PC-9 (cell line): Measurements from ENCODE around the gene MRPL54.

Experiments used
- EZH2 ChIP-seq: fragments of 200-600 bp; sonication (generic); IDR thresholded peaks from 2 replicates; pipeline ENCODE4 v1.8.0; 2017; ENCODE audit warnings: antibody characterized with exemption, low read depth
- TF ChIP-seq, protein P1 (sequence below): fragments of 200-600 bp; sonication (generic); conservative IDR thresholded peaks from 2 replicates; pipeline ENCODE4 v1.6.1; 2017; ENCODE audit warnings: mixed run types, antibody characterized with exemption, mild to moderate bottlenecking, moderate library complexity

GRCh38 chr19:3759482-3760254, 2.8 kb upstream of the MRPL54 start:
- TF ChIP-seq, protein P1, sequence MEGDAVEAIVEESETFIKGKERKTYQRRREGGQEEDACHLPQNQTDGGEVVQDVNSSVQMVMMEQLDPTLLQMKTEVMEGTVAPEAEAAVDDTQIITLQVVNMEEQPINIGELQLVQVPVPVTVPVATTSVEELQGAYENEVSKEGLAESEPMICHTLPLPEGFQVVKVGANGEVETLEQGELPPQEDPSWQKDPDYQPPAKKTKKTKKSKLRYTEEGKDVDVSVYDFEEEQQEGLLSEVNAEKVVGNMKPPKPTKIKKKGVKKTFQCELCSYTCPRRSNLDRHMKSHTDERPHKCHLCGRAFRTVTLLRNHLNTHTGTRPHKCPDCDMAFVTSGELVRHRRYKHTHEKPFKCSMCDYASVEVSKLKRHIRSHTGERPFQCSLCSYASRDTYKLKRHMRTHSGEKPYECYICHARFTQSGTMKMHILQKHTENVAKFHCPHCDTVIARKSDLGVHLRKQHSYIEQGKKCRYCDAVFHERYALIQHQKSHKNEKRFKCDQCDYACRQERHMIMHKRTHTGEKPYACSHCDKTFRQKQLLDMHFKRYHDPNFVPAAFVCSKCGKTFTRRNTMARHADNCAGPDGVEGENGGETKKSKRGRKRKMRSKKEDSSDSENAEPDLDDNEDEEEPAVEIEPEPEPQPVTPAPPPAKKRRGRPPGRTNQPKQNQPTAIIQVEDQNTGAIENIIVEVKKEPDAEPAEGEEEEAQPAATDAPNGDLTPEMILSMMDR = no peak
- TF ChIP-seq EZH2 = no peak
